ENCODE measurements around the gene TRMT13. TPM values are rescaled to one million over a fixed set of nuclear protein-coding genes. Genes with fewer than 3 reads are reported as not detected.

Gene TRMT13, protein sequence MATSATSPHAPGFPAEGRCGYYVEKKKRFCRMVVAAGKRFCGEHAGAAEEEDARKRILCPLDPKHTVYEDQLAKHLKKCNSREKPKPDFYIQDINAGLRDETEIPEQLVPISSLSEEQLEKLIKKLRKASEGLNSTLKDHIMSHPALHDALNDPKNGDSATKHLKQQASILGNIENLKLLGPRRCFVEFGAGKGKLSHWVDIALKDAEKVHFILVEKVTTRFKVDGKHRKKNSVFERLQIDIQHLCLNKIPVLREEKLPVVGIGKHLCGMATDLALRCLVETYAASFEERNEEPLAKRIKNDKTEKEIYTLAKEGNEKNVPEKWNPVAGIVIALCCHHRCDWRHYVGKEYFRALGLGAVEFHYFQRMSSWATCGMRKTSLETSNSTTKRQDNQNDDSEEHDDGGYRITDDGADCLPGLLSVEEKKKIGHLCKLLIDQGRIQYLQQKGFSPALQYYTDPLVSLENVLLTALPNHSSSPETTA
- polyA plus RNA-seq, result 12.9 and 13.7 TPM in 2 replicates

GRCh38 chr1:100132566-100133477 is at the start of gene TRMT13, which contains the start of gene SASS6:
Gene TRMT13, plus strand, starts transcription at chr1:100133163. Its CDS starts 6 bp downstream, at chr1:100133169.
Gene SASS6, minus strand, starts transcription at chr1:100132930. Its CDS starts 116 bp downstream, at chr1:100132814.

DNA sequence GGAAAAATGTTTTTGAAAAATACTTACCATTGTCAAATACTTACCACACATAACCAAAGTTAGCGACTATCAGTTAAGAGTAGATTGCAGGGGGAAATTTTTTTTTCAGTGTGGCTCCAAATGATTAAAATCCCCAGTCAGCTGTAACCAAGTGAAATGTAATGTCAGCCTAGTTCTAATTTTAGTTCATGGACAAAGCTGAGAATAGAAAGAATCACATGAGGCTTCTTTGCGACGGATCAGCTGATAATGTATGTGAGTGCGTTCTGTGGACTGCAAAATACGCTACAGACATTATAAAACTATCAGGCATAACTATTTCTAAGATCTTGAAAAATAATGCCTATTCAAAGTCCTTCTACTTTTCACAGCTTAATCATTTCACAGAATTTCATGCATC is 45.1 kb downstream of the TRMT13 start, which contains the start of gene LRRC39:
Gene LRRC39 (minus strand): TSS at position 166 of the 400 bp plus-strand sequence. CDS start 9,740 bp downstream, outside the sequence.

Other genes starting within 250 kb of the TRMT13 start
- 26.2 and 30.4 TPM in 2 replicates for gene SLC35A3, start 163.2 kb upstream of the TRMT13 start, polyA plus RNA-seq
- gene SASS6, start 233 bp upstream of the TRMT13 start, polyA plus RNA-seq, result 5.8 and 6.6 TPM in 2 replicates
- 2.4 and 4.7 TPM in 2 replicates for gene LRRC39, start 45.1 kb downstream of the TRMT13 start, polyA plus RNA-seq
- 6.3 and 7.9 TPM in 2 replicates for gene DBT, start 116.7 kb downstream of the TRMT13 start, polyA plus RNA-seq
- gene RTCA, start 133.1 kb downstream of the TRMT13 start, polyA plus RNA-seq, result 57.3 and 70.8 TPM in 2 replicates
- 0.83 and 4.2 TPM in 2 replicates for gene CDC14A, start 219.3 kb downstream of the TRMT13 start, polyA plus RNA-seq

Data from Purkinje cell (primary cell).